Hindlimb muscle (tissue), 1 donor: ENCODE measurements around the gene MYO1F. TPM values are rescaled to one million over a fixed set of nuclear protein-coding genes. Genes with fewer than 3 reads are reported as not detected.
"Not testable (repeated sequence)": the region's sequence is repeated elsewhere in the genome, so short reads cannot be mapped to it uniquely, and the experiment has no call there.

ENCODE experiments used
- DNase-seq: peaks from one replicate; pipeline ENCODE4 v3.0.0-alpha.2; 2013
- polyA plus RNA-seq: library from polyadenylated mRNA; unstranded; fragments of 120-200 nt; gene quantifications from one replicate; pipeline ENCODE4 v1.2.1, GENCODE V29; 2013; ENCODE audit not compliant: insufficient read length

Gene MYO1F
- polyA plus RNA-seq, 1 donor, result 12.3 TPM

DNA sequence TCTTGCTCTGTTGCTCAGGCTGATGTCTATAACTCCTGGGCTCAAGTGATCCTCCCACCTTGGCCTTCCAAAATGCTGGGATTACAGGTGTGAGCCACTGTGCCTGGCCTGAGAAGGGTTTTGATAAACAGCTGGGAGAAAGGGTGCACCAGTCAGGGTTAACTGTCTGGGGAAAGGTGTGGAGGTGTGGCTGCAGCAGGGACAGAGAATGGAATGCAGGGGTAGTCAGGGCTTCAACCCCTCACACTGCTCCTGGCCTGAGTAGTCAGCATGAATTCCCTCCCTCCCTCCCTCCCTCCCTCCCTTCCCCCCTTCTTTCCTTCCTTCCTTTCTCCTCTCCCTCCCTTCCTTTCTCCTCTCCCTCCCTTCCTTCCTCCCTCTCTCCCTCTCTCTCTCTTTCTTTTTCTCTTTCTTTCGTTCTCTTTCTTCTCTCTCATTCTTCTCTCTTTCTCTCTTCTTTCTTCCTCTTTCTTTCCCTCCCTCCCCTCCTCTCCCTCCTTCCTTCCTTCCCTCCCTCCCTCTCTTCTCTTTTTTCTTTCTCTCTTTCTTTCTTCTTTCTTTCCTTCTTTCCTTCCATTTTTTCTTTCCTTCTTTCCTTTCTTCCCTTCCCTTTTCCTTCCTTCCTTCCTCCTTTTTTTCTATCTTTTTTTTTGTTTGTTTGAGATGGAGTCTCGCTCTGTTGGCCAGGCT is 16.0 kb downstream of the MYO1F start:
- no peak for DNase-seq

DNA sequence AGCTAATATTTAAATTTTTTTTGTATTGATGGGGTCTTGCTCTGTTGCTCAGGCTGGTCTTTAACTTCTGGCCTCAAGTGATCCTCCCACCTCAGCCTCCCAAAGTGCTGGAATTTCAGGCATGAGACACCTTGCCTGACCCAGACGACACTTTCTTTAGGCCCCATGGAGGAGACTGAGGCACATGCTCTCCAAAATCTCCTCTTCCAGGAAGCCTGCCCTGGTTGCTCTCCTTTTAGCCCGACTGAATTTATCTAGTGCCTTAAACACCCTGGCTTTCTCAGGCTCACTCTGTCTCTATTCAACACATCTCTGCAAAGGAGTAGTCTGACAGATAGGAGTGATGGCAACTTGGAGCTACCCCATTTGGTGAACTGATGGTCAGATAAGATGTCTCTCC is 18.9 kb downstream of the MYO1F start:
- no peak for DNase-seq

DNA sequence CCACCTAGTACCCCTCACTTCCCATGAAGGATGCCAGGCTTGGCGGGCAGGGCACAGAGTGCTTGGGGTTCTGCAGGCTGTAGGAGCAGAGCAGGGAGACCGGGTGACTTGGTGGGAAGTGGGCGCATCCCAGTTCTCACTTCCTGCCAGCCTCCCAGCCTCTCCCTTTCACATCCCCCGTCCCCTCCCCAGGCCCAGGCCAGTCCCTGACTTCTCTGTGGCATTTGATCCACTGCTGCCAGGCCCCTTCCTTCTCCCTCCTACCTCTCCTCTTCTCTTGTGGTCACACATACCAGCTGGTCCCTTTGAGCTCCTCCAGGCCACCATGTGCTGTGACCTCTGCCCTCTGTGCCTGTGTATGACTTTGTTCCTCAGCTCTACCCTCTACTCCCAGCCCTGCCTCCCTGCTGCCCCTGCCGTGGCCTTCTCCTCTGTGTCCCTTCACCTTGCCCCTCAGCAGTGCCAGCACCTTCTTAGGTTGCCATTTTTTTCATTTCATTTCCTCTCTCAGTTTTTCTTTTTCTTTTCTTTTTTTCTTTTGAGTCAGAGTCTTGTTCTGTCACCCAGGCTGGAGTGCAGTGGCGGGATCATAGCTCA is 19.5 kb downstream of the MYO1F start:
- DNase-seq, result no peak

DNA sequence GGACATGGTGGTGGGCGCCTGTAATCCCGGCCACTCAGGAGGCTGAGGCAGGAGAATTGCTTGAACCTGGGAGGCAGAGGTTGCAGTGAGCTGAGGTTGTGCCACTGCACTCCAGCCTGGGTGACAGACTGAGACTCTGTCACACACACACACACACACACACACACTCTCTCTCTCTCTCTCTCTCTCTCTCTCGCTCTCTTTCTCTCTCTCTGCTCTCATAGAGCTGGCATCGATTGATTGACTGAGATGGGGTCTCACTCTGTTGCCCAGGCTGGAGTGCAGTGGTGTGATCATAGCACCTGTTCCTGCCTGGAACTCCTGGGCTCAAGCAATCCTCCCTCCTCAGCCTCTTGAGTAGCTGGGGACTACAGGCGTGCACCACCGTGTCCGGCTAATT is 23.5 kb downstream of the MYO1F start:
- DNase-seq, result not testable (repeated sequence)

DNA sequence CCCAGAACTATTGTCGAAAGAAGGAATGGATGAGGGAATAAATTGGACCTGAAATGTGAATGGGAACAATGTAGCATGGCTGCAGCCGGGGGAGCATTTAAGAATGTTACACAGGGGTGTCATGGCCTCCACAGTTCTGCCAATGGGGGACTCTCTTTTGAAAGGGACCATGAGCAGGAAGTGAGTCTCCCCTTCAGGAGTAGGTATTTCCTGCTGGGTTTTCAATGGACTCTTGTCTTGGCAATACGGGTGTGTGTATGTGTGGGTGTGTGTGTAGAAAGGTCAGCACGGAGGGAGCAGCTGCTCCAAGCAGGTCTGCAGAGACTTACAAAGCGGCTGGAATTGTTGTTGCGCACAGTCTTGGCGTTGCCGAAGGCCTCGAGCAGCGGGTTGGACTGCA is 24.4 kb downstream of the MYO1F start:
- no peak for DNase-seq

DNA sequence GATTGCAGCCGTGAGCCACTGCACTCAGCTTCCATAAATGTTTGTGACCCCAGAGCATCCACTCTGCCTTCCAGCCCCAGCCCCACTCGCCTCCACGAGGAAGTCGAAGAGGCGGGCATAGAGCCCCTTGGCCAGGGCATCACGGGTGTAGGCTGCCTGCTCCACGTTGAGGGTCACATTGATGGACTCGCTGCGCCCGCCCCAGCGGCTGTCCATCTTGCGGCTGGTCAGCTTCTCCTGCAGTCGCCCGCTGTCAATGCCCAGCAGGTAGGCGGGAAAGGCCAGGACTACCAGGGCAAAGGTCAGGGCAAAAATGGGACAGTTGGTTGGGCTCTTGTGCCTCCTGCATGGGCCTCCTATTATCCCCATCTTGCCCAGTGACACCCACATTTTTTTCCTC is 27.2 kb downstream of the MYO1F start:
- DNase-seq, result no peak

DNA sequence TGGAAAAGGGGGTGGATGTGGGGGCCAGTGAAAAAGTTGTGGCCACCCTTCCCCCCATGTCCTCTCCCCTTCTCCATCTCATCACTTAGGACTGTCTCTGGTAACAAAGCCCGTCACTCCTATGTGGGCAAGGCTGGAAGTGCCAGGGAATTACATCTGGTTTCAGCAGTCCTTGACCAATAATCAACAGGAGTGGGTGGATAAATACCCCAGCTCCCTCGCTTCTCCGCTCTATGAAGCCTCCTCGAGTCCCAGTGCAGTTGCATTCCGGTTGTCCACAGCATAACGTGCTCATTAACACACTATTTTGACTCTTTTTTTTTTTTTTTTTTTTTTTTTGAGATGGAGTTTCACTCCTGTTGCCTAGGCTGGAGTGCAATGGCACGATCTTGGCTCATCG is 31.5 kb downstream of the MYO1F start:
- DNase-seq, result no peak

DNA sequence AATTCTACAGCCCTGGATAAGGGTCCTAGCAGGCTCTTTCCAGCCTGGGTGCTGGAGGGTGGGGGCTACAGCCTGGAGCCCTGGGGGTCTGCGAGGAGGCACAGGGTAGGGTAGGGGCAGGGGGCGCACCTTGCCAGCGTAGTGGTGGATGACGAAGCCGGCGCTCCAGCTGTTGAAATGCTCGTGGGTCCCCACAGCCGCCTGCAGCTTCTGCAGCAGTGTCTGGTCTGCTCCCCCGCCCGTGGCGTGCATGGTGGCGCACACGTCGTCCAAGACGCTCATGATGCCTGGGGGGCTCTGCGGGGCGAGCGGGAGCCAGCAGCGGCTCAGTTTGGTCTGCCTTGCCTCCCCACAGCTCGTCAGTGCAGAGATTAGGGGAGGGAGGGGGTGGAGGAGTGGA is 33.1 kb downstream of the MYO1F start:
- DNase-seq, result no peak

DNA sequence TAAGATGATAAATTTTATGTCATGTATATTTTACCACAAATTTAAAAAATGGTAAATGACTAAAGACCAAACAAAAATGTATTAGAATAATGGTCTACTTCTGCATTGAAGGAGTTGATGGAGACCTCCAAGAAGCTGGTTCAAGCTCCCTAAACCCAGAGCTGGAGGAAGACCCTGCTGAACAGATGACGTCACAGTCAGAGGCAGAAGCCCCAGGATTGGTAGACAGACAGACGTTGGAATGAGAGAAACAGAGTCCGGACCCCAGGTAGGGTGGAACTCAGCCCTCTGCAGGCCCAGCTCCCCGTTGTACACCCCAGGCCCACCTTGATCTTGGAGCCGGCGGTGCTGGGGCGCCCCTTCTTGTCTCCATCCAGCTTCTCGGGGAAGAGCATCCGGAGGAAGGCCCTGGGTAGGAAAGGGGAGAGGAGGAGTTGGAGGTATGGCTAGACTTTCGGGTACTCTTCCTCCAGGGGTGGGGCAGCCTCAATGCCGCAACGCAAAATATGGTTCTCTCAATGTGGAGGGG is 37.6 kb downstream of the MYO1F start:
- DNase-seq, result no peak

DNA sequence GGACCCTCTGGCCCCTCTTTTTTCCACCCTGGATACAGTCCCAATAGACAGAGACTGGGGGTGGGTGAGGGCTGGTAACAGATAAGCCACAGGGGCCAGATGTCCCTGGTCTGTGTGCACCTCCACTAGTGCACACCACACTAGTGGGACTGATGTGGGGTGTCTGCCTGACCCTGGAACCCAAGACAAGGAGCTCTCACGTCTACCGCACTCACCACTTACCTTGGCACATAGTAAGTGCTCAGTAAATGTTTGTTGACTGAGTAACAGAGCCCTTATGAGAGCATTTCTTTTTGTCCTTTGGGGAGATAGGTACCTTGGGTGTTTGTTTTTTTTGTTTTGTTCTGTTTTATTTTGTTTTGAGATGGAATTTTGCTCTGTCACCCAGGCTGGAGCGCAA is 40.1 kb downstream of the MYO1F start:
- no peak for DNase-seq

DNA sequence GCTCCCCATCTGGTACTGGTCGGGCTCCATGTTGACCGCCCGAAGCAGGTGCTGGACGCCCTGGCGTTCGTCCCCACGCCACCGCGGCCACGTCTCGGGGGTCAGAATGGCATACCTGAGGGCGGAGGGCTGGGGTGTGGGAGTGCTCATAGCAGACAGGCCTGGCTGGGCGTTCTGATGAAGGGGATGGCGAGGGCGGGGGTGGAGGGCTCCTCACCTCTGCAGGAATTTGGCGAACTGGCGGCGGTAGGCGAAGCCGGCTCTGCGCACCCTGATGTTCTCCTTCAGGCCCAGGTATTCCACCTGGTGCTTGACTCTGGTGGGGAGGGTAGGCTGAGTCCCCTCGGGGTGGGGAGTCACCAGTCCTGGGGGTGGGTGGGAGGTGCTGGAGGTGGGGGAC is 41.0 kb downstream of the MYO1F start:
- DNase-seq, result no peak

DNA sequence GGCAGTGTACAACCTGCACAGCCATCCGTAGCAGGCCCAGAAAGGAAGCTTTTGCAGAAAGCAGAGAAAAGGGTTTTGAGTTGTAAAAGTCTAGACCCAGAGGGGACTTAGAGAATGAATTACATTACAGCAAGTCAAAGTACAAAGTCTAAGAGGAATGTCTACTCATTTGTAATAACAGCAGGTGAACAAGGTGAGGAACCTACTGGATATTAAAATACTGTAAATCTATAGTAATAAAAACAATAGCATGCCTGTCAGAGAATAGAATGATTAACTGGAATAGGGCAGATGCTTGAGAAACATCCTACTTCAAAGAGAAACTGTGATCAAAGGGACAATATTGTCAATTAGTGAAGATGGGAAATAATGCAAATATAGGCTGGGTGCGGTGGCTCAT is 45.0 kb downstream of the MYO1F start:
- no peak for DNase-seq

DNA sequence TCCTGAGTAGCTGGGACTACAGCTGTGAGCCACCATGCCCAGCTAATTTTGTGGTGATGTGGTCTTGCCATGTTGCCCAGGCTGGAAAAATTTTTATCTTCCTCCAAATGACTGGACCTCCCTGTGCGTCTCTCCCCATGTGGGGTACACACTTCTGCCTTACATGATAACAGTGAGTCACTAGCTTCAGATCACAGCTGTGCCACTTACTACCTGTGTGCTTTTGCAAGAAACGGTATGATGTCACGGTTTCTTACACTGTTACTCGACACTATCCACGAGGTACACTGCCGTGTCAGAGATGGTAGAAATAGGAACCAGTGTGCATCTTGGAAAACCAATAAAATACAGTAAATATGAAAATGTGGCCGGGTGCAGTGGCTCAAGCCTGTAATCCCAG is 45.8 kb downstream of the MYO1F start:
- DNase-seq, result no peak

DNA sequence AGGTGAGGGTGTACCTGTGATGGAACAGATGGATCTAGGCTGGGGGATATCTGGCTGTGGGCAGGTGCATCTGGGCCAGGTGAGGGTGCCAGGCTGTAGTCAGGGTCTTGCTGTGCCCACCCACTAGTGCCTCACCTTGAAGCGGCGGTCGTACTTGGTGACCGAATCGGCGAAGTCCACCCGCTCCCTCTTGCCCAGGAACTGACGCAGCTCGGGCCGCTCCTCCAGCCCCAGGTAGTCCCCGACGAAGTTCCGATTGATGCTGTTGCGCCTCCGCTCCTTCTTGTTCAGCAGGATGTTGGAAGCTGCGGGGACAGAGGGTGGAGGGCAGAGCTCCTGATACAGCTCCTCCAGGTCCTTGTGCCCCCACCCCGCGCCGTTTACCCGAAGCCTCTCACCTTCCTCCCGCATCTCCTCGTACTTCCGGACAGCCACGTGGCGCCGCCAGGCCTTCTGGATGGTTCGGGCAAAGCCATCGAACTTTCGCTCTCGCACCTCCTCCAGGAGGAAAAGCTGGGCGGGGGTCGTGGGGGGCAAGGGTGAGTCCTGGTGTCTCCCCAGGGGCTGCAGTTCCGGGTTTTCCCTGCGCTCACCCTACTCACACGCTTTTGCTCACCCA is 47.1 kb downstream of the MYO1F start:
- no peak for DNase-seq

DNA sequence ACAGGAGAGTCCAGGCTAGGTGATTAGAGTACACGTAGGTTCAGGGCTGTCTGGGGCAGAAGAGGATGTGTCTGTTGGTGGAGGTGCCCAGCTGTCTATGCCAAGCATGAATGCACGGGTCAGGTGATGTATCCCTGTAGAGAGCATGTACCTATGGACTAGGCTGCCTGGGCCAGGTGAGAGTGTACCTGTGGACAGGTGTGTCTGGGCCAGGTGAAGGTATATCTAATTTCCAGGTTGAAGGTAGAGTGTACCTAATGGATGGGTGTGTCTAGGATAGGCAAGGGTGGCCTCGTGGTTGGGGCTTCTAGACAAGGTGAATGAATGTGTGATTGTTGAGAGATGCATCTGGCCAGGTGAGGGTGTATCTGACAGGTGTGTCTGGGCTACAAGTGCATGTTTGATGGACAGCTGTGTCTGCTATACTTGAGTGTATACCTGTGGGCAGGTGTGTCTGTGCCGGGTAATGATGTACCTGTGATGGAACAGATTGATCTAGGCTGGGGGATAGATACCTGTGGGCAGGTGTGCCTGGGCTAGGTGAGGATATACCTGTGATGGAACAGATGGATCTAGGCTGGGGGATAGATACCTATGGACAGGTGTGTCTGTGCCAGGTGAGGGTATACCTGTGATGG is 47.8 kb downstream of the MYO1F start:
- no peak for DNase-seq

DNA sequence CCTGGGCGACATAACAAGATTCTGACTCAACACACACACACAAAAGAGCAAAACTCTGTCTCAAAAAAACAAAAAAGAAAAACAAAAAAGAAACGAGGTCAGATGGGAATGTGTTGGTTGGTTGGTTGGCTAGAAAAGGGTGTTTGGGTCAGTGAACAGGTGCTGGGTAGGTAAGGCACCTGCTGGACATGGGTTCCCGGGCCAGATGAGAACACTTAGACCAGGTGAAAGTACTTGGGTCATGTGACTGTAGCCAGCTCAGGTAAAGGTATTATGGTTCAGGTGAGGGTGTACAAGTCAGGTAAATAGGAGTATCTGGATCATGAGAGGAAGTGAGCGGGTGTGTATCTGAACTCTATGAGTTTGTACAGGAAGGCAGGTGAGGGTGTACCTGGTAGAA is 48.7 kb downstream of the MYO1F start:
- DNase-seq, result no peak

DNA sequence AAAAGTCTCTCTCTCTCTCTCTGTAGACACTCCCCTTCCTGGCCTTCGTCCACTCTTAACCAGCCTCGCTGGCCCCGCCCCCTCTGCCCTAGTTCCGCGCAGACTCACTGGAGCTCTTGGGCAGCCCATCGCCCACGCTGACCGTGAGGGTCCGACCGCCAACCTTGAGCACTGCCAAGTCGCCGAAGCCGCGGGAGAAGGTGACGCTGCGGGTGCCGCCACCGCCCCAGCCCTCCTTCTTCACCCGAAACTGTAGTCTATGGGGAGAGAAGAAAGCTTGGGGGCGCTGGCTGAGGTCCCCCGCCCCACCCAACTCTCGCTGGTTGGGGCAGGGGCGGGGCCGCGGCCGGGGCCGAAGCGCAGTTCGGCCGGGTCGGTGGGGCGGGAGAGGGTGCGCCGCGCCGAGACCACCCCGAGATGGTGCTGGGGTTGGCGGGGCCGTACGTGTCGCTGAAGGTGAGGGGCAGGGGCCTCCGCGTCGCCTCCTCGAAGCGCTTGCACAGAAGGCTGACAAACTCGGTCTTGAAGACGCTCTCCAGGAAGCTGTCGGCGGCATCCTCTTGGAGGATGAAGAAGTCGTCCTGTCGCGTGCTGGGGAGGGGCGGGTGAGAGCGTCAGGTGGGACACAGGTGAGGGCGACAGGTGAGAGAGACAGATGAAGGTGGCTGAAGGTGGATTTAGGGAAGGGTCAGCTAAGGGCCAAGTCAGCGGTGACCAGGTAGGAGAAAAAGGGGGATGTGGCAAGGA is 50.7 kb downstream of the MYO1F start:
- DNase-seq, result peak; percentile 91

DNA sequence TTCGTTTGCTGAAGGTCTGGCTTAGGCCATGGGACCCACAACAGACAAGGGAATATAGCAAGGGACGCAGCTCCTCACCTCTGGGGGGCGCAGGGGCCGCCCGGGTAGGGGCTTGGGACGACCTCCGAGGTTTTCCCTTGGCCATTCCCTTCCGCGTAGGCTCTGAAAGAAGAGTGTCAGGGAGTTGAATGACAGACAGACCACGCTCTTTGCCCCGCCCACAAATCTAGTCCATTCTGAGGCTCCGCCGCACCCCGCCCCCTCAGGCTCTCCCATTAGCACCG is 51.9 kb downstream of the MYO1F start:
- DNase-seq, result no peak

DNA sequence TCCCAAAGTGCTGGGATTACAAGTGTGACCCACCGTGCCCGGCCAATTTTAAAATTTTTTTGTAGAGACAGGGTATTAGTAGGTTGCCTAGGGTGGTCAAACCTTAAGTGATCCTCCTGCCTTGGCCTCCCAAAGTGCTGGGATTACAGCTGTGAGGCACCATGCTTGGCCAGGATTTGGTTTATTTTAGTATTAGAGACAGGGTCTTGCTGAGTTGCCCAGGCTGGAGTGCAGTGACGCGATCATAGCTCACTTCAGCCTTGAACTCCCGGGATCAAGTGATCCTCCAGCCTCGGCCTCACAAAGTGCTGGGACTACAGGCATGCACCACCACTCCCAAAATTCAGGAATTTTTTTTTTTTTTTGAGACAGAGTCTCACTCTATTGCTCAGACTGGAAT is 57.9 kb downstream of the MYO1F start:
- DNase-seq, result no peak

DNA sequence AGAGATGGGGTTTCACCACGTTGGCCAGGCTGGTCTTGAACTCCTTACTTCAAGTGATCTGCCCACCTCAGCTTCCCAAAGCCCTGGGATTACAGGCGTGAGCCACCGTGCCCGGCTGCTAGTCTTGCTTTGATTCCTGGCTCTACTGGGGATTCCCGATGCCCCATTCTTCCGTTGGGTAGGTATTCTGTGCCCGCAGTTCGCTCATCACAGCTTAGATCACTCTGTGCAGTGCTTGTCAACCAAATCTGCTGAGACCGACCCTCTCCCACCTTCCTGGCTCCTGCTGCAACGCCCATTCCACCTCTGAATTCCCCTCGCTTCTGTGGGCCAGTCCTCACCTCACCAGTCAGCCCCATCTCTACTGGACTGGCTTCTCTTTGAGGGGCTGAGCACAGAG is 58.7 kb downstream of the MYO1F start:
- no peak for DNase-seq

DNA sequence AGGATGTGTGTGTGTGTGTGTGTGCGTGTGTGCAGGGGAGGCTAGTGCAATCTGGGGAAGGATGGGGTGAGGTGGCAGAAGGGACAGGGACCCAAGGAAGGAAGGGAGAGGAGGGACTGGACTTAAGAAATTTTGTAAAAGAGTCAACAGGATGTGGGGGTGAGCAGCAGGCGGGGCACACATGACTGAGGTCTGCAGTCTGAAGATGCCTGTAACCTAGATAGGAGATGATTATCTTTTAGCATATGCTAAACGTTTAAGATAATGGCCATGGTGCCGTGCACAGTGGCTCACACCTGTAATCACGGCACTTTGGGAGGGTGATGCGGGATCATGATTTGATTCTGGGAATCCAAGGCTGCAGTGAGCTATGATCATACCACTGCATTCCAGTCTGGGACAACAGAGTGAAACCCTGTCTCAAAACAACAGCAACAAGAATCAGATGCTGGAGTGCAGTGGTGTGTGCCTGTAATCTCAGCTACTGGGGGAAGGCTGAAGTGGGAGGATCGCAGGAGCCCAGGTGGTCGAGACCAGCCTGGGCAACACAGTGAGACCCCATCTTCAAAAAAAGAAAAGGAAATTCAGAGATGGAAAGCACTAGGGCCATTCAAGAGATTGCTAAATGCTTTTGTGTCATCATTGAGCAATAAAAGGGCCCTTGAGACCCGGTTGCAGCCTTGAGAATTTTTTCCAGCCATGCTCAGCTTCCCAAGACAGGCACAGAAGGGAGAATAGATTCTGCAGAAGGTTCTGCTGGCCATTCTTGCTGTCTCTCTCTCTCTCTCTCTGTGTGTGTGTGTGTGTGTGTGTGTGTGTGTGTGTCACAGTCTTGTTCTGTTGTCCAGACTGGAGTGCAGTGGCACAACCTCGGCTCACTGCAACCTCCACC is 59.4 kb downstream of the MYO1F start:
- DNase-seq, result no peak

DNA sequence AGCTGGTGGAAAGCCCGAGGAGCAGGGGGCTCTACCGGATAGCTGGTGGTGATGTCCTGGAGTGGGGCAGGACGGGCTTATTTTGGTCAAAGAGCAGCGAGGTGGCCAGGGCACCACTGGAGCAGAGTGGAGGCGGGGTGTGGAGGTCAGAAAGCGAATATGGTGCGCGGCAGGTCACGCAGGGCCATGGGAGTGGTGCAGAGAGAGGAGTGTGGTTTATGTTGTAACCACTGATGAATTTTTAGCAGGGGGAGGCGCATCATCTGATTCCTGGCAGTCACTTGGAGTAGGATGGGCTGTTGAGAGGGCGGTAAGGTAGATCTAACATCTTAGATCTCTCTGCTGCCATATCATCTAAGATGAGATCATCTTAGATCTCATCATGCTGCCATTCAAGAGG is 61.9 kb downstream of the MYO1F start:
- no peak for DNase-seq
